ENCODE measurements around the gene CCDC188. TPM values are rescaled to one million over a fixed set of nuclear protein-coding genes. Genes with fewer than 3 reads are reported as not detected.
A peak's percentile ranks its signal among the peaks of the same experiment; 100 is the strongest.

Gene CCDC188
- total and polyA plus RNA-seq, 2 of the 8 experiments (the other 6 are each of a cell fraction or from before 2014, with no cell fraction given): not detected

- no peak overlapping the region for H3K4me2 ChIP-seq (ENCODE audit: insufficient read depth in 1 of 2, low read depth in 2 of 2, low read length in 2 of 2)
- no peak overlapping the region for H3K23ac ChIP-seq (ENCODE audit: insufficient read length)
- H3K36me3 ChIP-seq (ENCODE audit: control insufficient read depth in 2 of 4, insufficient read depth in 4 of 4, low read length in 3 of 4): peaks cover 27 to 45% (median 33%) of the 10 kb centered on the region in 4 experiments
- no peak overlapping the region for H4K8ac ChIP-seq (ENCODE audit: extremely low read depth, insufficient read depth, low read length)
- H2AK5ac ChIP-seq (ENCODE audit: low read depth, low read length): no peak overlapping the region
- no peak overlapping the region for H4K5ac ChIP-seq (ENCODE audit: insufficient read length, low read depth, low read length)
- H3K79me2 ChIP-seq (ENCODE audit: control insufficient read depth in 1 of 2, insufficient read depth in 2 of 2, low read length in 2 of 2): peaks cover 5 to 18% of the 10 kb centered on the region in 2 experiments; a peak in 3 of 4 replicates
- no peak overlapping the region for H2BK20ac ChIP-seq (ENCODE audit: low read length)
- CTCF ChIA-PET (ENCODE audit: partially characterized antibody): interaction anchor here (0.8 to 1.9 kb wide), 2 partner anchors 12 to 168 kb away, joined by 3 to 6 read pairs; partner anchors contain the start of gene RANBP1
- DNase-seq (ENCODE audit: low read depth in 1 of 2, low spot score in 2 of 2): no peak
- no peak overlapping the region for H3K18ac ChIP-seq (ENCODE audit: extremely low read depth, low read length)
- no peak overlapping the region for H3K14ac ChIP-seq (ENCODE audit: insufficient read length)
- no peak overlapping the region for H3K56ac ChIP-seq (replicated peaks; ENCODE audit: insufficient read length, low read depth, low read length)
- H3K4ac ChIP-seq (replicated peaks; ENCODE audit: insufficient read length, low read depth, low read length): no peak overlapping the region
- no peaks in the 10 kb centered on the region for H3K9me3 ChIP-seq (ENCODE audit: insufficient read depth in 2 of 2, low read depth in 1 of 2, low read length in 1 of 2)
- POLR2A ChIA-PET (ENCODE audit: partially characterized antibody): interaction anchor here (0.7 to 8.3 kb wide), 24 partner anchors 10 to 170 kb away, joined by 3 to 223 read pairs (median 5); partner anchors contain the start of genes DGCR8, RANBP1, TANGO2 and TRMT2A
- no peak overlapping the region for H2BK12ac ChIP-seq (ENCODE audit: low read depth, low read length)
- no peaks in the 10 kb centered on the region; a peak in 2 of 7 replicates for H3K27me3 ChIP-seq (replicated peaks in 1 of 4; ENCODE audit: control insufficient read depth in 3 of 4, extremely low read depth in 1 of 4, insufficient read depth in 3 of 4, low read length in 3 of 4)
- H4K20me1 ChIP-seq (replicated peaks in 1 of 2; ENCODE audit: control insufficient read depth in 1 of 2, insufficient read depth in 2 of 2, low read length in 2 of 2): peaks cover 25 to 43% of the 10 kb centered on the region in 2 experiments
- peak in 1 of 2 experiments; percentile 55; a peak in 2 of 3 replicates for TF ChIP-seq POLR2A (IDR thresholded peaks at IDR 0.05; ENCODE audit: control extremely low read depth in 1 of 2, low read depth in 2 of 2, low read length in 2 of 2)
- TF ChIP-seq POLR2AphosphoS5 (IDR thresholded peaks at IDR 0.05; ENCODE audit: low read depth, low read length): peak; percentile 91; the same call in 1 of the 2 replicates
- no peak for TF ChIP-seq EZH2 (IDR thresholded peaks at IDR 0.05; ENCODE audit: low read depth, low read length, severe bottlenecking)
- H2BK5ac ChIP-seq (ENCODE audit: low read depth, low read length): no peak overlapping the region
- H3K79me1 ChIP-seq (ENCODE audit: low read depth, low read length): peaks cover 6% of the 10 kb centered on the region
- peaks cover 0 to 12% (median 7%) of the 10 kb centered on the region in 4 experiments; a peak in 4 of 7 replicates for H3K4me1 ChIP-seq (replicated peaks in 1 of 4; ENCODE audit: control insufficient read depth in 3 of 4, insufficient read depth in 4 of 4, low read length in 3 of 4)
- H2AFZ ChIP-seq (ENCODE audit: low read length): no peak overlapping the region
- H2BK15ac ChIP-seq (ENCODE audit: low read length): no peak overlapping the region
- no peak overlapping the region for H3K4me3 ChIP-seq (ENCODE audit: extremely low read depth in 1 of 4, insufficient read depth in 2 of 4, low read depth in 3 of 4, low read length in 4 of 4)
- no peak overlapping the region for H4K91ac ChIP-seq (replicated peaks; ENCODE audit: insufficient read length, low read length)
- FAIRE-seq: no peak
- no peak overlapping the region for H2BK120ac ChIP-seq (replicated peaks; ENCODE audit: low read depth, low read length)
- WGBS, 2 experiments (ENCODE audit: extremely low coverage in 1 of 2, insufficient coverage in 1 of 2, insufficient read length in 1 of 2, insufficient replicate concordance in 2 of 2, low coverage in 1 of 2, low lambda C conversion rate in 2 of 2, missing lambda C conversion rate in 1 of 2): 89% methylated on average over 16 of the region's 17 CpGs; no CpG with 5 or more reads in 1 of the 2 experiments
- peaks cover 10% of the 10 kb centered on the region; the same call in 1 of the 2 replicates for H3K23me2 ChIP-seq (ENCODE audit: low read depth, low read length)
- H3K9ac ChIP-seq (replicated peaks in 1 of 4; ENCODE audit: extremely low read depth in 1 of 4, low read depth in 3 of 4, low read length in 3 of 4): peak overlapping the region in 1 of 4 experiments; percentile 15; a peak in 2 of 7 replicates
- H3K27ac ChIP-seq (ENCODE audit: low read depth, low read length): 0 out of 2 replicates have a peak overlapping the region, but pooled peaks have one; percentile 17
Measured at GRCh38 chr22:20127869-20128618, 22.8 kb downstream of the CCDC188 start.
